OCI-LY3 (cell line): ENCODE data around the gene RDH13.
A peak's percentile ranks its signal among the peaks of the same experiment; 100 is the strongest.
"Not testable (repeated sequence)": the region's sequence is repeated elsewhere in the genome, so short reads cannot be mapped to it uniquely, and the experiment has no call there.

Source experiments
- H2AFZ ChIP-seq: fragments of 200-600, 300-600 bp; shearing (Covaris generic); 2 replicates; pipeline ENCODE4 v1.6.0; 2014; ENCODE audit warnings: antibody characterized with exemption, low read depth, low read length
- H3K27ac ChIP-seq: fragments of 200-600, 300-600 bp; sonication (generic); 2 replicates; pipeline ENCODE4 v1.5.1; 2014; ENCODE audit warnings: mild to moderate bottlenecking, low read length, moderate library complexity, mixed read lengths
- H3K27me3 ChIP-seq: fragments of 200-600, 300-600 bp; sonication (generic); 2 replicates; pipeline ENCODE4 v1.6.1; 2014; ENCODE audit warnings: low read depth, low read length, mixed read lengths
- H3K36me3 ChIP-seq: fragments of 200-600, 300-600 bp; sonication (generic); replicated peaks from 2 replicates; pipeline ENCODE3; 2014; ENCODE audit warnings: low read depth, low read length, mixed read lengths
- H3K4me1 ChIP-seq: fragments of 300-600, 200-600 bp; sonication (generic); 2 replicates; pipeline ENCODE4 v1.6.1; 2014; ENCODE audit warnings: low read length, mixed read lengths
- H3K4me2 ChIP-seq: fragments of 200-600, 300-600 bp; sonication (generic); 2 replicates; pipeline ENCODE4 v1.6.1; 2014; ENCODE audit warnings: low read length, mixed read lengths
- H3K4me3 ChIP-seq: fragments of 300-600, 200-600 bp; sonication (generic); 2 replicates; pipeline ENCODE4 v1.5.1; 2014; ENCODE audit warnings: antibody characterized with exemption, mild to moderate bottlenecking, low read length, moderate library complexity
- H3K79me2 ChIP-seq: fragments of 300-600, 200-600 bp; shearing (Covaris generic); 2 replicates; pipeline ENCODE4 v1.6.1; 2014; ENCODE audit warnings: mild to moderate bottlenecking, low read length, mixed read lengths
- H3K9ac ChIP-seq: fragments of 300-600, 200-600 bp; shearing (Covaris generic); 2 replicates; pipeline ENCODE4 v1.6.0; 2014; ENCODE audit warnings: mild to moderate bottlenecking, low read length, moderate library complexity
- H3K9me3 ChIP-seq: fragments of 200-600, 300-600 bp; shearing (Covaris generic); 2 replicates; pipeline ENCODE4 v1.6.1; 2014; ENCODE audit warnings: low read length, mixed read lengths; ENCODE audit not compliant: insufficient read depth
- H4K20me1 ChIP-seq: fragments of 200-600, 300-600 bp; sonication (generic); 2 replicates; pipeline ENCODE4 v1.6.1; 2016; ENCODE audit warnings: low read length, mixed read lengths; ENCODE audit not compliant: insufficient read depth
- CTCF ChIP-seq: fragments of 200-600, 300-600 bp; sonication (generic); IDR thresholded peaks from 2 replicates; pipeline ENCODE4 v1.5.1; 2014; ENCODE audit warnings: antibody characterized with exemption, low read length, low read depth
- EZH2phosphoT487 ChIP-seq: fragments of 200-600 bp; shearing (Covaris generic); IDR thresholded peaks from 2 replicates; pipeline ENCODE4 v1.6.1; 2018; ENCODE audit warnings: antibody characterized with exemption, mixed run types, low read depth

Gene RDH13

GRCh38 chr19:55012306-55012705 lies 50.6 kb downstream of the RDH13 start:
- TF ChIP-seq EZH2phosphoT487 (no peak), CTCF (no peak)
- Histone ChIP-seq H3K79me2 (peaks cover 70% of the 10 kb centered on the region), H3K4me2 (no peak overlapping the region)

GRCh38 chr19:55010561-55010960 lies 52.4 kb downstream of the RDH13 start:
- not testable (repeated sequence) for H3K27me3 ChIP-seq, H3K9me3 ChIP-seq, H3K4me2 ChIP-seq, H2AFZ ChIP-seq, H3K9ac ChIP-seq, H3K27ac ChIP-seq, H3K4me1 ChIP-seq, H3K4me3 ChIP-seq
- H3K79me2 ChIP-seq, result peaks cover 65% of the 10 kb centered on the region
- H4K20me1 ChIP-seq, result peaks cover 29% of the 10 kb centered on the region
- peaks cover 15% of the 10 kb centered on the region for H3K36me3 ChIP-seq

More at GRCh38 chr19:55012306-55012705, 50.6 kb downstream of the RDH13 start:
- Histone ChIP-seq H3K27ac (no peak overlapping the region), H3K4me3 (no peak overlapping the region), H3K4me1 (peaks cover 2% of the 10 kb centered on the region; the same call in 1 of the 2 replicates), H4K20me1 (peaks cover 31% of the 10 kb centered on the region), H3K36me3 (peaks cover 16% of the 10 kb centered on the region), H3K27me3 (no peaks in the 10 kb centered on the region), H2AFZ (no peak overlapping the region), H3K9ac (no peak overlapping the region), H3K9me3 (no peaks in the 10 kb centered on the region)

GRCh38 chr19:55008781-55009180 lies 54.2 kb downstream of the RDH13 start:
- not testable (repeated sequence) for H2AFZ ChIP-seq, H3K4me3 ChIP-seq, H3K9ac ChIP-seq, H3K27ac ChIP-seq, H3K9me3 ChIP-seq, H3K4me2 ChIP-seq, H3K27me3 ChIP-seq
- Histone ChIP-seq H3K4me1 (peaks cover 10% of the 10 kb centered on the region), H3K36me3 (peaks cover 16% of the 10 kb centered on the region), H4K20me1 (peaks cover 11% of the 10 kb centered on the region), H3K79me2 (peaks cover 48% of the 10 kb centered on the region)

GRCh38 chr19:55008189-55008588 lies 54.8 kb downstream of the RDH13 start:
- H3K27ac ChIP-seq, H3K4me2 ChIP-seq, H3K9ac ChIP-seq, H2AFZ ChIP-seq, H4K20me1 ChIP-seq, H3K27me3 ChIP-seq, H3K4me3 ChIP-seq, H3K9me3 ChIP-seq: not testable (repeated sequence)
- H3K79me2 ChIP-seq, result peaks cover 42% of the 10 kb centered on the region
- H3K36me3 ChIP-seq, result peaks cover 19% of the 10 kb centered on the region
- H3K4me1 ChIP-seq, result peaks cover 10% of the 10 kb centered on the region

GRCh38 chr19:55007537-55007936 lies 55.4 kb downstream of the RDH13 start:
- Histone ChIP-seq H3K36me3 (peaks cover 20% of the 10 kb centered on the region), H3K4me3 (0 out of 2 replicates have a peak overlapping the region, but pooled peaks have one; percentile 93)

GRCh38 chr19:55006795-55007194 lies 56.2 kb downstream of the RDH13 start:
- H3K79me2 ChIP-seq, result peaks cover 29% of the 10 kb centered on the region
- not testable (repeated sequence) for H2AFZ ChIP-seq, H4K20me1 ChIP-seq, H3K27ac ChIP-seq, H3K27me3 ChIP-seq, H3K9me3 ChIP-seq
- H3K4me1 ChIP-seq, result peaks cover 10% of the 10 kb centered on the region
- H3K4me2 ChIP-seq, result peak overlapping the region; percentile 69
- H3K4me3 ChIP-seq, result peak overlapping the region; percentile 93
- peaks cover 25% of the 10 kb centered on the region for H3K36me3 ChIP-seq
- H3K9ac ChIP-seq, result peak overlapping the region; percentile 90

More at GRCh38 chr19:55007537-55007936, 55.4 kb downstream of the RDH13 start:
- not testable (repeated sequence) for H3K9ac ChIP-seq, H3K27me3 ChIP-seq, H2AFZ ChIP-seq, H3K27ac ChIP-seq, H4K20me1 ChIP-seq, H3K9me3 ChIP-seq
- peaks cover 35% of the 10 kb centered on the region for H3K79me2 ChIP-seq
- peaks cover 10% of the 10 kb centered on the region for H3K4me1 ChIP-seq
- peak overlapping the region; percentile 69; the same call in 1 of the 2 replicates for H3K4me2 ChIP-seq
